Ureter (tissue), 1 donor: Measurements from ENCODE around the gene AMN1. TPM values are rescaled to one million over a fixed set of nuclear protein-coding genes. Genes with fewer than 3 reads are reported as not detected.
"Not testable (repeated sequence)": the region's sequence is repeated elsewhere in the genome, so short reads cannot be mapped to it uniquely, and the experiment has no call there.

Source experiments
- DNase-seq: peaks from one replicate; pipeline ENCODE4 v3.0.0-alpha.2; 2020; ENCODE audit warnings: low spot score
- total RNA-seq: library from RNA; stranded (reverse); gene quantifications from one replicate; pipeline ENCODE4 v1.2.4, GENCODE V29; 2023
- donor health status: DM: yes; HTN: yes; CAD: no.

The AMN1 gene
- total RNA-seq, 1 donor from 2014 or later = 16.6 TPM

DNA sequence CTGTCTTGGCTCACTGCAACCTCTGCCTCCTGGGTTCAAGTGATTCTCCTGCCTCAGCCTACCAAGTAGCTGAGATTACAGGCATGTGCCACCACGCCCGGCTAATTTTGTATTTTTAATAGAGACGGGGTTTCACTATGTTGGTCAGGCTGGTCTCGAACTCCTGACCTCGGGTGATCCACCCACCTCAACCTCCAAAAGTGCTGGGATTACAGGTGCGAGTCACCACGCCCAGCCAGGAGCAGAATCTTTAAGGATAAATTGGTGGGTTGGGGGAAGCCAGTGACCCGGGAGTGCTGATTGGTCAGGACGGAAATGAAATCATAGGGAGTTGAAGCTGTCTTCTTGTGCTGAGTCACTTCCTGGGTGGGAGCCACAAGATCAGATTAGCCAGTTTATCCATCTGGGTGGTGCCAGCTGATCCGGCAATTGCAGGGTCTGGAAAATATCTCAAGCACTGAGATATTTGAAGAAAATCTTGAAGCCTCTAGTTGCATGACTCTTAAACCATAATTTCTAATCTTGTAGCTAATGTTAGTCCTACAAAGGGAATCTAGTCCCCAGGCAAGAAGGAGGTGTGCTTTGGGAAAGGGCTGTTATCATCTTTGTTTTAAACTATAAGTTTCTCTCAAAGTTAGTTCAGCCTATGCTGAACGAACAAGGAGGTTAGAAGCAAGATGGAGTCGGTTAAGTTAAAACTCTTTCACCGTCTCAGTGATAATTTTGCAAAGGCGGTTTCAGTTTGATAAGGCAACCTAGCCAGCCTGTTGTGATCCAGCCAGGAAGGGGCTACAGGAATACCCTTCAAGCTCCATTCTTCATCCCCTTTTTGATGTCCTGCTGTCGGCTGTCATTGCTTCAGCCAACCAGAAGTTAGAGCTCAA lies 5.0 kb upstream of the AMN1 start:
- DNase-seq = not testable (repeated sequence)

DNA sequence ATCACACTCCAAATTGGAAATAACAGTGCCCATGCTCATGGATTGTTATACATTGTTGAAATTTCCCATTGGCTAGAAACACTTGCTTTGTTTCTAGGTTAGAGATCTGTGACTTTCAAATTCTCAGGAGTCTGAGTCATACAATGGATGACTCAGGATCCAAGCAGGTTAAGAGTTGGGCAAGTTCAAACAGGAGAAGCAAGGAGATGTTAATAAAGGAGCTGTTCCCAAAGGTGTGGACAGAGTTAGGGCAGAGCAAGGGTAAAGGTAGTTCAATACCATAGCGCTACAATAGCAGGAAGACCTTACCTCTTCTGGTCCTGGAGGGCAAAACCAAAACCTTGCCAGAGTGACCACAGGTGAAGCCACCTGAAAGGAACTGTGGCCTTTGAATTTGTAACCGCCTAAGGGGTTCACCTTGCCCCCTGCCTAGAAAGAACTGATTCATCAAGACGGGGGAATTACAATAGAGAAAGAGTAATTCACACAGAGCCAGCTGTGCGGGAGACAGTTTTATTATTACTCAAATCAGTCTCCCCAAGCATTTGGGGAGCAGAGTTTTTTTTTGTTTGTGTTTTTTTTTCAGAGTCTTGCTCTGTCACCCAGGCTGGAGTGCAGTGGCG lies 4.2 kb upstream of the AMN1 start:
- no peak for DNase-seq

DNA sequence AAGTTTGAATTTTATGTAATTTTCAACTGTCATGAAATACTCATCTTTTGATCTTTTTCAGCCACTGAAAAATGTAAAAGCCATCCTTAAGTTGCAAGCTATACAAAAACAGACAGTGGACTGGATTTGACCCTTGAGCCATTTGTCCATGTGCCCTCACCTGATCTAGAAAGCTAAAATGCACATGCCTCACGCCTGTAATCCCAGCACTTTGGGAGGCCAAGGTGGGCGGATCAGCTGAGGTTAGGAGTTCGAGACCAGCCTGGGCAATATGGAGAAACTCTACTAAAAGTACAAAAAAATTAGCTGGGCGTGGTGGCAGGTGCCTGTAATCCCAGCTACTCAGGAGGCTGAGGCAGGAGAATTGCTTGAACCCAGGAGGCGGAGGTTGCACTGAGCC lies 2.4 kb upstream of the AMN1 start:
- not testable (repeated sequence) for DNase-seq

DNA sequence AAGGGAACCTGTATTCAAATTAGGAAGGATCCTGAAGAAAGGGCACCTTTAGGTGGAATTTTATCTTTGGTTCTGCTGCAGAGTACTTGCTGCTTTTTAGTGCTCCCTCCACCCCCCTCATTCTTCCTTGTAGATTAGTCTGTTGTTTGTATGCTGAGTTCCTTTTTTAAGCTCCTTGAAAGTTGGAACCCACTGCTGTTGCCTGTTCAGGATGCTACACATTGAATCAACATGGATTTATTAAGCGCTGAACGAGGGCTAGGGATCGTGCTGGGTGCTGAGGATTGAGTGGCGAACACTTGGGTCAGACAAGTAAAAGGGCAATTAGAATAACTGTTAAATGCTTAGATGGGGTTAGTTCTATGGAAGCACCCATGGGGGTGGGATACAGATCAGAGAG lies 884 bp upstream of the AMN1 start:
- DNase-seq = no peak

DNA sequence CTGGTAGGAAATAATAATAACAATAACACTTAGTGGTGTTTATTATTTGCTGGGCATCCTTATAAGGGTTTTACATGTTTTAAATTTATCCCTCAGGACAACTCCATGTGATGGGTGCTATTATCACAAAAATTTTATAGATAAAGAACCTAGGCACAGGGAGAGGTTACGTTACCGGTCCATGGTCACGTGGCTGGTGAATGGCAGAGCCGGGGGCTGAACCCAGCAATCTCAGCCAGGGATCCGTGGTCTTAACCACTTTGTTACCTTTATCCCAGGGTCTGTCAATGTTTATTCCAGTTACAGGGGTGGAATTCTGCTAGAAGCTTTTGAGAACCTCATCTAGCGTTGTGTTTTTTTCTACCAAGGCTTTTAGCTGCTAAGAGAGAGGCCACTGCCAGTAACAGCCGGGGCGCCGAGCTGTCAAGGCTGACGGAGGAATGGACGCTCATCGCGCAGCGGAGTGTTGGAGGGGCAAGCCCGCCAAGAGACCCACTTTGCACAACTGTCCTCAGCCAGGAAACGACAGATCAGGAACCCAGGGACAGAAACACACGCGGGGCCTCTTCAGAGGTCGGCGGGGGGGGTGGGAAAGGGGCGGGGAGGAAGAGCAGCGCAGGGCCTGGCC lies 418 bp downstream of the AMN1 start:
- peak; percentile 43 for DNase-seq

DNA sequence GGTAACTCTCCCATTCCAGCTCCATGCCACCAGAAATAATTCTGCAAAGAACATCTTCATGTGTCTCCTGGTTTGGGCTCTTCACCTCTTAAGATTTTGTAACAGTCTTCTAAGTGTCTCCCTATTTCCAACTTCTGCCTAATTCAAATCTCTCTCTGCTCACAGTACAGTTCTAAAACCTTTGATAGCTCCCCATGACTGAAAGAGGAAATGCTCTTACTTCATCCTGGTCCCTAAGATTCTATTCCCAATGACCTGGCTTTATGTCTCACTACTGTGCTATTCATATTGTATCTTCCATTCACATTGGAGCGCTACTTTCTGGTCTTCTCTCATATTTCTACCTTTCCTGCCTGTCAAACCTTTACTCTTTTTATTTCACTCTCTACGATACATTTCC lies 1.6 kb downstream of the AMN1 start:
- no peak for DNase-seq

DNA sequence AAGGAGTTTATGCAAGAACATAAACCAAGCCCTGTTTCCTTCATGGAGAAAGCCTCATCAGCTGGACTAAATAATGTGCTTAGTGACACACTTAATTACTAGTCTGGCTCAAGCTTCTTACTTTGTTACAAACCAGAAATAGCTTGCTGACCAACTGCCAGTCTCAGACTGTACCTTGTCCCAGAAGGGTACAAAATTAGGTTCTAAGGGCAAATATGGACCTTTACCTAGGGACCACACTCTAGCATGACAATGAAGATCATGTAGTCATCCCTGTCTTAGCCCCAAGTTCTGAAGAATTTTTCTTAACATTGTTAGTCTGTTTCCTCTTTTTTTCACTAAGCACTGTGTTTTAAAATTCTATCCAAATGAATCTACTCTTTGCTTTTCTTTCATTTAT lies 2.2 kb downstream of the AMN1 start:
- no peak for DNase-seq

DNA sequence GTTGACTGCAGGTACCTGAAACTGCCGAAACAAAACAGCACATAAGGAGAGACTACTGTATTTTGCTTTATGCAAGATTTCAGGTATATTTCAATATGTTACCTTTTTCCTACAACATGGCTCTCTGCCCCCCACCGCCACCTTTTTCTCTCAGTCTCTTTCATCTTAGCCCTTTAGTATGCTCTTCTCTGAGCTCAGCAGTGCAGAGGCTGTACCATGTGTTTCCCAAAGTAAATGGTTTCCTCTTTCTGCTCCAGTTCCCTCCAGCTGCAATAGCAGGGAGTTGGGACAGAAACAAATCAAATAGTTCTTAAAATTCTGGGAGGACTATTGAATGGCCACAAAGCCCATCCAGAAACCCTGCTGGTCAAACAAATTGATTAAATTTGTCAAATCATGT lies 4.3 kb downstream of the AMN1 start:
- no peak for DNase-seq

DNA sequence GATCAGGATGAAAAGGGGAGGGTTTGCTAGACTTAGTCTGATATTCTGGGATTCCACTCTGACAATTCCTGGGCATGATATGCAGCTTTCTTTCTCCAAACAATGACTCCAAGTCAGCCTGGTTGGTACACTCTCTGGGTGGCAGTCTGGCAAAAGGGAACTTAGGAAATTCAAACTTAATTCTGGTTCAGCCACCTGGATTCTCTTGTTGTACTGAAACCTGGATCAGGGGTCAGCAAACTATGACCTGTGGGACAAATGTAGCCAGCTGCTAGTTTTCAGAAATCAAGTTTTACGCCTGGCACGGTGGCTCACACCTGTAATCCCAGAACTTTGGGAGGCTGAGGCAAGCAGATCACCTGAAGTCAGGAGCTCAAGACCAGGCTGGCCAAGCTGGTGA lies 6.2 kb downstream of the AMN1 start:
- DNase-seq = no peak

DNA sequence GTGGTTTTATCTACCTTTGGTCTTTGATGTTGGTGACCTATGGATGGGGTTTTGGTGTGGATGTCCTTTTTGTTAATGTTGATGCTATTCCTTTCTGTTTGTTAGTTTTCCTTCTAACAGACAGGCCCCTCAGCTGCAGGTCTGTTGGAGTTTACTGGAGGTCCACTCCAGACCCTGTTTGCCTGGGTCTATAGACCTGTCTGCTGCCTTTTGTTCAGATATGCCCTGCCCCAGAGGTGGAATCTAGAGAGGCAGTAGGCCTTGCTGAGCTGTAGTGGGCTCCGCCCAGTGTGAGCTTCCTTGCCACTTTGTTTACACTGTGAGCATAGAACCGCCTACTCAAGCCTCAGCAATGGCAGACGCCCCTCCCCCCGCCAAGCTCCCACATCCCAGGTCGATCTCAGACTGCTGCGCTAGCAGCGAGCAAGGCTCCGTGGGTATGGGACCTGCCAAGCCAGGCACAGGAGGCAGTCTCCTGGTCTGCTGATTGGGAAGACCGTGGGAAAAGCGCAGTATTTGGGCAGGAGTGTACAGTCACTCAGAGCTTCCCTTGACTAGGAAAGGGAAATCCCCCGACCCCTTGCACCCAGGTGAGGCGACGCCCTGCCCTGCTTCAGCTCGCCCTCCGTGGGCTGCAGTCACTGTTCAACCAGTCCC lies 10.2 kb downstream of the AMN1 start:
- DNase-seq = not testable (repeated sequence)

DNA sequence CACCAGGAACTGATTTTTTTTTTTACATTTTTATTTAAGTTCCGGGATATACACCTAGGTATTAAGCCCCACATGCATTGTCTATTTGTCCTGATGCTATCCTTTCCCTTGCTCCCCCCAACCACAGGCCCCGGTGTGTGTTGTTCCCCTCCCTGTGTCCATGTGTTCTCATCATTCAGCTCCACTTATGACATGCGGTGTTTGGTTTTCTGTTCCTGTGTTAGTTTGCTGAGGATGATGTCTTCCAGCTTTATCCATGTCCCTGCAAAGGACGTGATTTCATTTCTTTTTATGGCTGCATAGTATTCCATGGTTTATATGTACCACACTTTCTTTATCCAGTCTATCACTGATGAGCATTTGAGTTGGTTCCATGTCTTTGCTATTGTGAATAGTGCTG lies 11.8 kb downstream of the AMN1 start:
- DNase-seq = not testable (repeated sequence)

DNA sequence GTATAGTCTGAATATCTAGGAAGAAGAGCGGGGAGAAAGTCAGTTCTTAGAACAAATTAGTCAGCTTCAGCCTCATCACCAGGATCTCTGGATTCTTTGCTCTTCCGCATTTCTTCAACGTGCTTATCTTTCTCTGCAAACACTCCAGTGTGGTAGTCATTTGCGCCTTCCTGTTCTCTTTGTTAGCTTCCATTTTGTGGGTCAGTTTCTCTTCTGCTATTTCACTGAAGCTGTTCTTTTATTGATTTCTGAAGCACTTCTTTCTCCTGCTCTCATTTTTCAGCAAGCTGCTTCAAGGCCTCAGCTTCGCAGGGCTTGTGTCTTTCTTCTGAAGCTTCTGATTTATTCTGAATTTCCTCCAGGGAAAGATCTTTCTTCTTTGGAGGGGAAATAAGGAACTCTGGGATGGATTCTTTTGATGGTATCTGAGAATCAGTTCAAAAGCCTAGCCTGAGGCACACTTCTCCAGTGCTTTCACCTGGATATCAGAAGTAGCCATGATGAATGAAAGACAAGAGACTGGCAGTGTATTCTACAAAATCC lies 13.5 kb downstream of the AMN1 start:
- no peak for DNase-seq

DNA sequence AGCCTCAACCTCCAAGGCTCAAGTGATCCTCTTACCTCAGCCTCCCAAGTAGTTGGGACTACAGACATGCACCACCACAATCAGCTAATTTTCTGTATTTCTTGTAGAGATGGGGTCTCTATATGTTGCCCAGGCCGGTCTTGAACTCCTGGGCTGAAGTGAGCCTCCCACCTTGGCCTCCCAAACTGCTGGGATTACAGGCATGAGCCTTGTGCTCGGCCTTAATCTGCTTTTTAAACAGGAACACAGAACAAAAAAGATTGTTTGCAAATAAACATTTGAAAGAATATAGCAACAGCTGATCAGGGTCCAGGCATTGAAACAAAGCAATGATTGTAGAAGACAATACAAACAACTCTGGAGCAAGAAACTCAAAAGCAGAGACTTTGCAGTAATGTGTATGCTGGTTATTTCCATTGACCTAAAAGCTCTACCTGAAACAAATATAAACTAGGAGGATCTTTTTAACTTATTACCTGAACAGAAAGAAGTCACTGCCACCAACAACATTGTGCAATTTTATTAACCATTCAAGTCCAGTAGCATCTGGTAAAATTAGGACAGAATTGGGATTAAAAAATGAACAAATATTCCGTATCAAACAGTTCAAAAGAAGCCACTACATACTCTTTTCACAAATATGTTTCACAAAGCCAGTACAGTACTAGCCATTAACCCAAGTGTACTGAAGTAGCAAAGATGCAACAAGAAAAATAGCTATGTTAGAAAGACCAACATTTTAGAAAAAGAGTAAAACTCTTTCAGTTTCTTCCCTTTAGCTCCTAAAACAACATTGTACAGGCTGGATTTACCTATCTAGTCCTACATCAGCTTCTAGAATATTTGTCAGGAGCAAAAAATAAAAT lies 14.2 kb downstream of the AMN1 start:
- DNase-seq = no peak

DNA sequence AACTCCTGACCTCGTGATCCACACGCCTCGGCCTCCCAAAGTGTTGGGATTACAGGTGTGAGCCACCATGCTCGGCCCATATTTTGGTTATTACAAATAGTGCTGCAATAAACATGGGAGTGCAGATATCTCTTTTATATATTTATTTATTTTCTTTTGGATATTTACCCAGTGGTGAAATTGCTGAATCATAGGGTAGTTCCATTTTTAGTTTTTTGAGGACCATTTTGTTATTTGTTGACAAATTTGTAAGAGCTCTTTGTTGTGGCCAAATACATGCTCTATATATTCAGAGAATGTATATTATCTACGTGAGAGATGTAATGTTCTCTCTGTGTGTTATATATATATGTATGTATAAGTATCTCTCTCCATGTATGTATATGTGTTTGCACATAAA lies 15.9 kb downstream of the AMN1 start:
- no peak for DNase-seq

DNA sequence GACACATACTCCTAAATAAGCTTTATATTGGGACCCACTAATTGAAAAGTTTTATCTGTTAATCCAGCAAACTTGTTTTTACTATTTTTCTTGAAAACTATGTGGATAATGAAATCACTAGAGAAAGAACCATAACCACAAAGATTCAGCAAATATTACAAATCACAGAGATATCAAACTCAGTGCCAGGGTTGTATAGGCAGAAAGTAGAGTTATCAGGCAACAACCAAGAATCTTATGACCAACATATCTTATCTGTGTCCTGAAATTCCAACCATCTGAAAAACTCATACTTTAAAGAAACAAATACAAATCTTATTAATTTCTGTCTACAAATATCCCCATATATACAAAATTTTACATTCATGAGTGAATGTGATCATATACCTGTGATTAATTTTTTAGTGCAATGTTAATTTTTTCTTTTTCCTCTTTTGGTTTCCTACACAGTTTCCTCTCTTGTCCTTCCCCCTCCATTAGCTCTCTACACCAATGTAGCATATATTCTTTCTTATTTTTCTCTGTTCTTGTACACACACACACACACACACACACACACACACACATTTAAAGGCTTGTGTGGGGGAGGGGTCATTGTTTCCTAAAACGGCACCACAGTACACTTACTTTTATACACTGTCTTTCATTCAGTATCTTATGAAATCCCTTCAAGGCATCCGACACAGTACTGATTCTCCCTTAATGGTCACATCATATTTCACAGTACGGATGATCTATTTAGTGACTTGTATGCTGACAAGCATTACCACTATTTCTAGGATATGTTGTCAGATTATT lies 18.6 kb downstream of the AMN1 start:
- DNase-seq = no peak

DNA sequence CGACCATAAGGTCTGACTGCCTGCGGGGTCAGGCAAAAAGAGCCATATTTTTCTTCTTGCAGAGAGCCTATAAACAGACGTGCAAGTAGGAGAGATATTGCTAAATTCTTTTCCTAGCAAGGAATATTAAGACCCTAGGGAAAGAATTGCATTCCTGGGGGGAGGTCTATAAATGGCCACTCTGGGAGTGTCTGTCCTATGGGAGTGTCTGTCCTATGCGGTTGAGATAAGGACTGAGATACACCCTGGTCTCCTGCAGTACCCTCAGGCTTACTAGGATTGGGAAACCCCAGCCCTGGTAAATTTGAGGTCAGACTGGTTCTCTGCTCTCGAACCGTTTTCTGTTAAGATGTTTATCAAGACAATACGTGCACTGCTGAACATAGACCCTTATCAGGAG lies 20.7 kb downstream of the AMN1 start:
- not testable (repeated sequence) for DNase-seq

DNA sequence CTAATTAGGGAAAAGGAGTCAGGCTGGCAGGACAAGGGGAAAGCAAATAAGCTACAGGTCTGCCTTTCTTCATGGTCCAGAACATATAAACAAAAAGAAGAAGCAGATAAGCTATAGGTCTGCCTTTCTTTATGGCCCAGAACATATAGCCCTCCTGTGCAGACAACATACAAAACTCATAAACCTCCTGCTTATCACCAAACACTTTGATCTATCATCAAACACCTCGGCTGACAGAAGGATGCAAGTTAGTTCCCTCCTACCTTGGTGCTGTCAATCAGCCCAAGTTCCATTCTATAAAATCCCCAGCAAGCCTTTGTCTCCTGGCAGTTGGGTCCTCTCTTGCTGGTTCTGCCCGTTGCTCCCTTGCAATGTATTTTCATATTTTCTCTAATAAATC lies 23.2 kb downstream of the AMN1 start:
- DNase-seq = no peak

DNA sequence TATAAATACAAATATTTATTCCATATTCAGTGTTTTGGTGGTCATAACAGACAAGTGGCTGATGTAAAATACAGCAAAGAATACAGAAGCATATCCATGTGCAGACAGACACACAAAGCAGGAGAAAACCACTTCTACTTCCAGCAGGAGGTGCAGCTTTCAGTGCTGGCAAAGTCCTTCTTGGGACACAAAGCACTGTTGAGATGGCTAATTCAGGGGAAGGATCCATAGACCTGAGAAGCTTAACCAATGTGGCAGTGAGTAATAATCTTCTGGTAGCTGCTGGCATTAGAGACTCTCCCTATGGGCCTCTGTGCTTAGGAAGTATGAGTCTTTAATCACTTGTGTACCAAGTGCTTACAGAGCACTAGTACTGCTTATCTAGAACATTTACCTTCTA lies 26.8 kb downstream of the AMN1 start:
- DNase-seq = no peak

DNA sequence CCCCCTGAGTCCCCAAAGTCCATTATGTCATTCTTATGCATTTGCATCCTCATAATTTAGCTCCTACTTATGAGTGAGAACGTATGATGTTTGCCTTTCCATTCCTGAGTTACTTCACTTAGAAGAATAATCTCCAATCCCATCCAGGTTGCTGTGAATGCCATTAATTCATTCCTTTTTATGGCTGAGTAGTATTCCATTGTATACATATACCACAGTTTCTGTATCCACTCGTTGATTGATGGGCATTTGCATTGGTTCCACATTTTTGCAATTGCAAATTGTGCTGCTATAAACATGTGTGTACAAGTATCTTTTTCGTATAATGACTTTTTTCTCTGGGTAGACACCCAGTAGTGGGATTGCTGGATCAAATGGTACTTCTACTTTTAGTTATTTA lies 38.9 kb downstream of the AMN1 start:
- not testable (repeated sequence) for DNase-seq

DNA sequence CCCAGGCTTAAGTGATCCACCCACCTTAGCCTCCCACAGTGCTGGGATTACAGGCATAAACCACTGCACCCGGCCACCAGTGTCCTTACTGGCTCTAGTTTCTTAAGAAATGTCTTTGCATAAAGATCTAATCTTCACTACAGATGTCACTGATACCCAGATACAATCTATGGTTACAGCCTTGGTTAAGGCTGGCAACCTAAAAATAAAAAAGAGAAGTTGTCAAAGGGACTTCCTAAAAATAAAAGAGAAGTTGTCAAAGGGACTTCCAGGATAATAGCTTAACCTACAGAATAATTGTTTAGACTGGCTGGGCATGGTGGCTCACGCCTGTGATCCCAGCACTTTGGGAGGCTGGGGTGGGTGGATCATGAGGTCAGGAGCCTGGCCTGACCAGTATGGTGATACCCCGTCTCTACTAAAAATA lies 41.7 kb downstream of the AMN1 start:
- DNase-seq = no peak
